SKM-1 (cell line): Measurements from ENCODE around the gene ABCB9.
"Not testable (repeated sequence)": the region's sequence is repeated elsewhere in the genome, so short reads cannot be mapped to it uniquely, and the experiment has no call there.

Experiments
- DNase-seq: peaks from one replicate; lab custom pipeline; 2025; ENCODE audit not compliant: unreplicated experiment; lab: John Stamatoyannopoulos, UW

The ABCB9 gene

GRCh38 chr12:122965851-122966742 lies at the start of gene ABCB9:
Gene ABCB9 (minus strand): TSS chr12:122966463. CDS start chr12:122960235, 6,228 bp downstream.
- peak; percentile 11 for DNase-seq

DNA sequence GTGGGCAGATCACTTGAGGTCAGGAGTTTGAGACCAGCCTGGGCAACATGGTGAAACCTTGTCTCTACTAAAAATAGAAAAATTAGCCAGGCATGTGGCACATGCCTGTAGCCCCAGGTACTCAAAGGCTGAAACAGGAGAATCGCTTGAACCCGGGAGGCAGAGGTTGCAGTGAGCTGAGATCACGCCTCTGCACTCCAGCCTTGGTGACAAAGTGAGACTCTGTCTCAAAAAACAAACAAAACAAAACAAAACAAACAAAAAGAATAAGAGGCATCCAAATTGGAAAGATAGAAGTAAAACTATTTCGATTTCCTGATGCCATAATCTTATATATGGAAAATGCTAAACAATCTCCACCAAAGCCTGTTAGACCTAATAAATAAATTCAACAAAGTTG lies 48.2 kb upstream of the ABCB9 start:
- not testable (repeated sequence) for DNase-seq

DNA sequence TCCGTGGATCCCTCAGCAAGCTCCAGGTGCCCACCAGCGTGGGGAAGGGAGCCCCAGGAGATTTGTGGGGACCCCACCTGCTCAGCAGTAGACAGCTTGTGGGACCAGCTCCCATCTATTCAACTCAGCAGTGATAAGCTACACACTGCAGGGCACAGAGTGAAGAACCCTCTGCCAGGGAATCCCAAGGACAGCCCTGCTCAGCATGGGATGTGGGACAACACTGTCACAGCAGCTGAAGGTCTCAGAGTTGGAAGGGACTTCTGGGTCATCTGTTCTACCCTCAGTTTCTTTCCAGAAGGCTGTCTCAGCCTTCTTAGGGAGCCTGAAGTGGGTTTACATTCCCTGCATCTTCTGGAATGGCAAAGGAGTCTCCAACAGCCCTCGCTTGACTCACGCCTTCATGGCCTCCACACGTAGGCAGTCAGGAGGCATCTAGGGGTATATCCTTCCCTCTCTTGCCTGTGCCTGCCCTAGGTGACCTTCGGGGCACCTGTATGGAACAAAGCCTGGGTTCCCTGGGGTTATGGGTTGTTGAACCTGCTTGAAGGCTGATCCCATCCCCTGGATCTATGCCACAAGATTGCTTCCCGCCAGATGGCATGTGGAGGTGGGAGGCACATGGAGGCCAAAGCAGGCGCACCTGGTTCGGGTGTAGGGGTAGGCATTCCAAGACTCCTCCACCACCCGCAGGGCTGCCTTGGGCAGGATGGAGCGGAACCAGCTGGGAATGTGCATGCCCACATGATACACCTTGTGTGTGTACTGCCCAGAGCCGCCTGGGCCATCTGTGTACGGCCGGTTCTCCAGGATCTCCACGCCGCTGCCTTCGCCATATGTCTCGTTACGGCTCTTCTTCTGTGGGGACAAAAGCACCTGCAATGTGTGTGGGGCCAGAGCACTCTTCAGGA lies 47.2 kb upstream of the ABCB9 start:
- no peak for DNase-seq

DNA sequence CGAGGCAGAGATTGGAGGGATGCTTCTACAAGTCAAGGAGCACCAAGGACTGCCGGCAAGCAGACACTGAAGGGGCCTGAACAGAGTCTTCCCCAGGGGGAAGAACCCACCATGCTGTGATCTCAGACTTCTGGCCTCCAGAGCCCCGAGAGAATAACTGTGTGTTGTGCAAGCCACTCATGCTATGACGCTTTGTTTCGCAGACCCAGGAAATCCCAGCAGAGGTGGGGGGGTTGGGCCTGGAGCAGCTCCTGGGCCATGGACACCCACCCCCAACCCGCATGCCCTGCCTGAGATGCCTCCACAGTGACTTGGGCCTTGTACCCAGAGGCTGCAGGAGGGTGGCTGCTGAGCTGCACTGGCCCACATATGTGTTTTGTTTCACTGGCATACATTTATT lies 45.4 kb upstream of the ABCB9 start:
- no peak for DNase-seq

- no peak for DNase-seq
Observed at GRCh38 chr12:123010681-123011080, 44.4 kb upstream of the ABCB9 start.

- DNase-seq: no peak
Observed at GRCh38 chr12:123010110-123010509, 43.8 kb upstream of the ABCB9 start.

- DNase-seq: no peak
Observed at GRCh38 chr12:123006977-123007376, 40.7 kb upstream of the ABCB9 start.

GRCh38 chr12:123005081-123005626 lies 38.9 kb upstream of the ABCB9 start:
- no peak for DNase-seq

- DNase-seq: no peak
Observed at GRCh38 chr12:123004287-123004686, 38.0 kb upstream of the ABCB9 start.

- DNase-seq: no peak
Observed at GRCh38 chr12:123003257-123003656, 37.0 kb upstream of the ABCB9 start.

DNA sequence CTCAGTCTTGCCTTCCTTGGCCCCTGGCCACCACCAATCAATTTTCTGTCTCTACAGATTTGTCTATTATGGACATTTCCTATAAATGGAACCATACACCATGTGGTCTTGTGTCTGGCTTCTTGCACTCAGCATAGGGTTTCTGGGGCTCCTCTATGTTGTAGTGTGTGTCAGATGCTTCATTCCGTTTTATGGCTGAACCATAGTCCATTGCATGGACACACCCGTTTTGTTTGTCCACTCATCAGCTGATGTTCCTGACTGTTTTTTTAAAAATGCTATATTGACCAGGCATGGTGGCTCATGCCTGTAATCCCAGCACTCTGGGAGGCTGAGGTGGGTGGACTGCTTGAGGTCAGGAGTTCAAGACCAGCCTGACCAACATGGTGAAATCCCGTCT lies 35.2 kb upstream of the ABCB9 start:
- no peak for DNase-seq

- DNase-seq: no peak
Observed at GRCh38 chr12:123000578-123000977, 34.3 kb upstream of the ABCB9 start.

DNA sequence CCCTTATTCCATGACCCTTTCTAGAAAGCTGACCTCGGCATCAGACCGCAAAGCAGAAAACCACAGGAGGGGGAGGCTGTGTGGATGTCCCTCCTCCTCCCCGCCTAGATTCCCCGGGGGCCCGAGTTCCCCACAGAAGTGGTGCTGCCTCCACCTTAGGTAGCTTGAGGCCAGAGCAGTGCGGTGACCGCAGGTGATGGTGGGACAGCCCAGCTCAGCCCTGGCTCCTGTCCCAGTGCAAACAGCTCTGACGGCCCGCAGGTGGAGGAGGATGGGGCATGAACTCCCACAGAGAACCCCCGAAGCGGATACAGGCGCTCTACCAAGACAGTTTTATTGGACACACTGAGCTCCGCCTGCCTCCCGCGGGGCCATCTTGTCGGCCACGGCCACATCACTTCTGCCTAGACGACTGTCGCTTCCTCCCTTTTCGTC lies 33.7 kb upstream of the ABCB9 start:
- DNase-seq: no peak

DNA sequence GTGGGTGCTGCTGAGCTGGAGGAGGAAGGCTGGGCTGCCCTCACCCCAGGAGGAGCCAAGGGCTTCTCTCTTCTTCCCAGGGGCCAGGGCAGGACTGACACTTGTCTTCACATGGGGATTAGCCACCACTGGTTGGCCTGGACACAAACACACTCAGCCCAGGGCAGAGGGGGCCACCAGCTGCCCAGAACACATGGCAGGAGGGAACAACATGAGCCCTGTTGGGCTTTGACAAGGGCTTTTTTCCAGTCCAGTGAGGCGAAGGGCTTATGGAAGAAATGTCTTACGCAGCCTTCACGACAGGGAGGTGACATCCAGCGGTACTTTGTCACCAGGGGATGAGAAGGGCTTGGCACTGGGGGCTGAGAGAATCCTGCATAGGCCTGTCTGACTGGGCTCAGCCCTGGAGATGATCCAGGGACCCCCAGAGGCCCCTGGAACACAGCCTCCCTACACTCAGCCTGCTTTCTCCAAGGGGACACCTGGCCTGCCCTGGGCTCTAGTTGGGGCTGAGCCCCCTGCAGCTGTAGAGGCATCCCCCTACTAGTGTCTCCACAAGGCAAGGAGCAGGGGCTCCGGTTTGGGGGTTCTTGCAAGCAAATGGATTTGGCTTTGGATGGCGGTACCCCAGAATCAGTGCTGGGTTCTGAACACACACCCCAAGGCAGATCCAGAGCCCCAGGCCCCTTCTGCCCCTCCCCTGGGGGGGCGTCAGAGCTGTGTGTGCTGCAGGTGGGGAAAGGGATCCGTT lies 33.1 kb upstream of the ABCB9 start:
- no peak for DNase-seq

DNA sequence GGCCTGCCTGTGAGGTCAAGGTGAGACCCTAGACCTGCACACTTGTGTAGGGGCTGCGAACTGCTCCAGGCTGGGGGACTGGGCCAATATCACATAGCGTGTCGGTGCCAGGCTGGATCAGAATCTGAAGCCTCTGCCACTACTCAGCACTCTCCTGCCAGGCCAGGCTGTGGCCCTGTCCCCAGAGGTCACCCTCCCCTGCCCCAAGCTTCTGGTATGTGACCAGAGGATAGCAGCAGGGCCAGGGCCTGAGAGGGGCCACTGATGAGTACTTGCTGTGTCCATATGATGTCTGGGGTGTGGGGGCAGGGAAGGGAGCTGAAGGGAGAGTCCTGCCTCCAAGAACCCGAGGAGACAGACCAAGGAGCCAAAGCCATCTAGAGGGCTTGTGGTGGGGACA lies 32.1 kb upstream of the ABCB9 start:
- DNase-seq: no peak

- DNase-seq: no peak
Observed at GRCh38 chr12:122997343-122998250, 31.3 kb upstream of the ABCB9 start.

- DNase-seq: no peak
Observed at GRCh38 chr12:122996621-122997342, 30.5 kb upstream of the ABCB9 start.

- DNase-seq: no peak
Observed at GRCh38 chr12:122996188-122996601, 29.9 kb upstream of the ABCB9 start.
